WTC11 (cell line): ENCODE data around the gene CXCL8. TPM values are rescaled to one million over a fixed set of nuclear protein-coding genes. Genes with fewer than 3 reads are reported as not detected.

Experiments used
- ATAC-seq: fragments of 200-7000 bp; cut with Tn5 transposase; 2 replicates; pipeline ENCODE4 v1.10.0; 2021; ENCODE audit warnings: mild to moderate bottlenecking, moderate library complexity
- CTCF ChIA-PET: fragments of 300-600 bp; sonication (Branson Sonifier 250); formaldehyde crosslinking; loops from one replicate; lab custom pipeline; 2021; ENCODE audit warnings: antibody characterized with exemption; lab: Charles Lee
- POLR2A ChIA-PET: fragments of 350-600 bp; sonication (Branson Sonifier 250); formaldehyde crosslinking; loops from one replicate; lab custom pipeline; 2021; ENCODE audit warnings: antibody characterized with exemption; lab: Charles Lee
- DNase-seq: peaks from one replicate; pipeline ENCODE4 v3.0.0; 2021; ENCODE audit warnings: low spot score
- H3K27ac Mint-ChIP-seq: 2 replicates; pipeline ENCODE4 v1.8.0; 2021; ENCODE audit warnings: mixed read lengths
- H3K27me3 Mint-ChIP-seq: 2 replicates; pipeline ENCODE4 v1.8.0; 2021; ENCODE audit warnings: low read depth, mild to moderate bottlenecking, moderate library complexity, mixed read lengths
- H3K36me3 Mint-ChIP-seq: 2 replicates; pipeline ENCODE4 v1.8.0; 2021; ENCODE audit warnings: mixed read lengths
- H3K4me1 Mint-ChIP-seq: 2 replicates; pipeline ENCODE4 v1.8.0; 2022; ENCODE audit warnings: mixed read lengths
- H3K4me3 Mint-ChIP-seq: 2 replicates; pipeline ENCODE4 v1.8.0; 2021; ENCODE audit warnings: mild to moderate bottlenecking, moderate library complexity, mixed read lengths
- H3K9me3 Mint-ChIP-seq: 2 replicates; pipeline ENCODE4 v1.8.0; 2021; ENCODE audit warnings: mixed read lengths
- ARID4B ChIP-seq: sonication (generic); formaldehyde crosslinking; IDR thresholded peaks from 2 replicates; pipeline ENCODE4 v1.8.0; 2023; ENCODE audit warnings: missing genetic modification reagents, mild to moderate bottlenecking, borderline replicate concordance
- E2F1 ChIP-seq: sonication (generic); formaldehyde crosslinking; IDR thresholded peaks from 2 replicates; pipeline ENCODE4 v1.8.0; 2022; ENCODE audit warnings: mild to moderate bottlenecking, missing genetic modification reagents
- GRHL2 ChIP-seq: fragments of 250-450 bp; sonication (Bioruptor Pico); IDR thresholded peaks from 2 replicates; pipeline ENCODE4 v1.8.0; 2022; ENCODE audit warnings: mild to moderate bottlenecking, moderate library complexity; ENCODE audit not compliant: insufficient replicate concordance, severe bottlenecking
- IRF1 ChIP-seq: sonication (generic); formaldehyde crosslinking; IDR thresholded peaks from 2 replicates; pipeline ENCODE4 v1.8.0; 2023; ENCODE audit warnings: missing genetic modification reagents
- MAX ChIP-seq: sonication (generic); formaldehyde crosslinking; IDR thresholded peaks from 2 replicates; pipeline ENCODE4 v1.8.0; 2022; ENCODE audit warnings: mild to moderate bottlenecking, missing genetic modification reagents
- NFE2L1 ChIP-seq: sonication (generic); formaldehyde crosslinking; IDR thresholded peaks from 2 replicates; pipeline ENCODE4 v1.8.1; 2023; ENCODE audit warnings: missing genetic modification reagents
- OVOL2 ChIP-seq: fragments of 250-450 bp; sonication (Bioruptor Pico); IDR thresholded peaks from 2 replicates; pipeline ENCODE4 v1.9.0; 2021; ENCODE audit warnings: mild to moderate bottlenecking, borderline replicate concordance
- PRRX2 ChIP-seq: fragments of 250-450 bp; sonication (Bioruptor Pico); IDR thresholded peaks from 2 replicates; pipeline ENCODE4 v1.8.0; 2021; ENCODE audit warnings: mild to moderate bottlenecking
- SP1 ChIP-seq: sonication (generic); formaldehyde crosslinking; conservative IDR thresholded peaks from 2 replicates; pipeline ENCODE4 v1.8.1; 2022; ENCODE audit warnings: missing genetic modification reagents
- TCF7 ChIP-seq: sonication (generic); formaldehyde crosslinking; IDR thresholded peaks from 2 replicates; pipeline ENCODE4 v1.8.0; 2022; ENCODE audit warnings: mild to moderate bottlenecking, low read depth, missing genetic modification reagents, moderate library complexity
- TEAD4 ChIP-seq: sonication (generic); formaldehyde crosslinking; IDR thresholded peaks from 2 replicates; pipeline ENCODE4 v1.8.0; 2022; ENCODE audit warnings: mild to moderate bottlenecking, missing genetic modification reagents
- ZNF232 ChIP-seq: sonication (generic); formaldehyde crosslinking; IDR thresholded peaks from 2 replicates; pipeline ENCODE4 v1.8.0; 2022; ENCODE audit warnings: mild to moderate bottlenecking, missing genetic modification reagents
- ZNF425 ChIP-seq: fragments of 250-450 bp; sonication (Bioruptor Pico); conservative IDR thresholded peaks from 2 replicates; pipeline ENCODE4 v1.9.0; 2021; ENCODE audit warnings: mild to moderate bottlenecking
- total RNA-seq: library from RNA; stranded (reverse); gene quantifications from 3 replicates; pipeline ENCODE4 v1.2.3, GENCODE V29; 2021
- TF ChIP-seq, protein P1 (sequence below): sonication (generic); formaldehyde crosslinking; IDR thresholded peaks from 2 replicates; pipeline ENCODE4 v1.8.1; 2022; ENCODE audit warnings: missing genetic modification reagents, borderline replicate concordance
- TF ChIP-seq, protein P2 (sequence below): sonication (generic); formaldehyde crosslinking; conservative IDR thresholded peaks from 2 replicates; pipeline ENCODE4 v1.8.1; 2022; ENCODE audit warnings: mild to moderate bottlenecking, missing genetic modification reagents
- TF ChIP-seq, protein P3 (sequence below): fragments of 250-450 bp; sonication (Bioruptor Pico); IDR thresholded peaks from 2 replicates; pipeline ENCODE4 v1.9.0; 2021; ENCODE audit warnings: mild to moderate bottlenecking, borderline replicate concordance
- TF ChIP-seq, protein P4 (sequence below): sonication (generic); formaldehyde crosslinking; IDR thresholded peaks from 2 replicates; pipeline ENCODE4 v1.8.0; 2022; ENCODE audit warnings: mild to moderate bottlenecking, missing genetic modification reagents
- TF ChIP-seq, protein P5 (sequence below): fragments of 250-450 bp; sonication (Bioruptor Pico); IDR thresholded peaks from 2 replicates; pipeline ENCODE4 v1.9.0; 2021; ENCODE audit warnings: mild to moderate bottlenecking

CXCL8 gene
- total RNA-seq, 1 experiment from 2014 or later: not detected

GRCh38 chr4:73730867-73731266 is 9.5 kb upstream of the CXCL8 start:
- ChIA-PET CTCF (interaction anchor here (0.6 to 1.7 kb wide), 5 partner anchors 20 to 404 kb away, joined by 3 to 9 read pairs (median 5); no protein-coding TSS in a partner anchor), POLR2A (no interaction called here)
- no peaks in the 10 kb centered on the region for H3K36me3 Mint-ChIP-seq
- ATAC-seq: no peak
- H3K4me3 Mint-ChIP-seq: no peak overlapping the region
- H3K27ac Mint-ChIP-seq: no peak overlapping the region
- no peak for DNase-seq
- no peaks in the 10 kb centered on the region for H3K9me3 Mint-ChIP-seq
- peaks cover 14% of the 10 kb centered on the region for H3K4me1 Mint-ChIP-seq
- H3K27me3 Mint-ChIP-seq: no peaks in the 10 kb centered on the region; the same call in 1 of the 2 replicates
- TF ChIP-seq TCF7 (CRISPR knock-in tag) (no peak), NFE2L1 (CRISPR knock-in tag) (no peak), TEAD4 (CRISPR knock-in tag) (no peak), MAX (CRISPR knock-in tag) (no peak), IRF1 (CRISPR knock-in tag) (no peak), E2F1 (CRISPR knock-in tag) (no peak), ARID4B (no peak), OVOL2 (CRISPR knock-in tag) (no peak), PRRX2 (CRISPR knock-in tag) (no peak), ZNF425 (CRISPR knock-in tag) (no peak), ZNF232 (CRISPR knock-in tag) (no peak), SP1 (no peak), GRHL2 (CRISPR knock-in tag) (no peak)
- TF ChIP-seq, protein P1, sequence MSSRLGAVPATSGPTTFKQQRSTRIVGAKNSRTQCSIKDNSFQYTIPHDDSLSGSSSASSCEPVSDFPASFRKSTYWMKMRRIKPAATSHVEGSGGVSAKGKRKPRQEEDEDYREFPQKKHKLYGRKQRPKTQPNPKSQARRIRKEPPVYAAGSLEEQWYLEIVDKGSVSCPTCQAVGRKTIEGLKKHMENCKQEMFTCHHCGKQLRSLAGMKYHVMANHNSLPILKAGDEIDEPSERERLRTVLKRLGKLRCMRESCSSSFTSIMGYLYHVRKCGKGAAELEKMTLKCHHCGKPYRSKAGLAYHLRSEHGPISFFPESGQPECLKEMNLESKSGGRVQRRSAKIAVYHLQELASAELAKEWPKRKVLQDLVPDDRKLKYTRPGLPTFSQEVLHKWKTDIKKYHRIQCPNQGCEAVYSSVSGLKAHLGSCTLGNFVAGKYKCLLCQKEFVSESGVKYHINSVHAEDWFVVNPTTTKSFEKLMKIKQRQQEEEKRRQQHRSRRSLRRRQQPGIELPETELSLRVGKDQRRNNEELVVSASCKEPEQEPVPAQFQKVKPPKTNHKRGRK (CRISPR knock-in tag): no peak
- TF ChIP-seq, protein P2, sequence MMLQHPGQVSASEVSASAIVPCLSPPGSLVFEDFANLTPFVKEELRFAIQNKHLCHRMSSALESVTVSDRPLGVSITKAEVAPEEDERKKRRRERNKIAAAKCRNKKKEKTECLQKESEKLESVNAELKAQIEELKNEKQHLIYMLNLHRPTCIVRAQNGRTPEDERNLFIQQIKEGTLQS: no peak
- TF ChIP-seq, protein P3, sequence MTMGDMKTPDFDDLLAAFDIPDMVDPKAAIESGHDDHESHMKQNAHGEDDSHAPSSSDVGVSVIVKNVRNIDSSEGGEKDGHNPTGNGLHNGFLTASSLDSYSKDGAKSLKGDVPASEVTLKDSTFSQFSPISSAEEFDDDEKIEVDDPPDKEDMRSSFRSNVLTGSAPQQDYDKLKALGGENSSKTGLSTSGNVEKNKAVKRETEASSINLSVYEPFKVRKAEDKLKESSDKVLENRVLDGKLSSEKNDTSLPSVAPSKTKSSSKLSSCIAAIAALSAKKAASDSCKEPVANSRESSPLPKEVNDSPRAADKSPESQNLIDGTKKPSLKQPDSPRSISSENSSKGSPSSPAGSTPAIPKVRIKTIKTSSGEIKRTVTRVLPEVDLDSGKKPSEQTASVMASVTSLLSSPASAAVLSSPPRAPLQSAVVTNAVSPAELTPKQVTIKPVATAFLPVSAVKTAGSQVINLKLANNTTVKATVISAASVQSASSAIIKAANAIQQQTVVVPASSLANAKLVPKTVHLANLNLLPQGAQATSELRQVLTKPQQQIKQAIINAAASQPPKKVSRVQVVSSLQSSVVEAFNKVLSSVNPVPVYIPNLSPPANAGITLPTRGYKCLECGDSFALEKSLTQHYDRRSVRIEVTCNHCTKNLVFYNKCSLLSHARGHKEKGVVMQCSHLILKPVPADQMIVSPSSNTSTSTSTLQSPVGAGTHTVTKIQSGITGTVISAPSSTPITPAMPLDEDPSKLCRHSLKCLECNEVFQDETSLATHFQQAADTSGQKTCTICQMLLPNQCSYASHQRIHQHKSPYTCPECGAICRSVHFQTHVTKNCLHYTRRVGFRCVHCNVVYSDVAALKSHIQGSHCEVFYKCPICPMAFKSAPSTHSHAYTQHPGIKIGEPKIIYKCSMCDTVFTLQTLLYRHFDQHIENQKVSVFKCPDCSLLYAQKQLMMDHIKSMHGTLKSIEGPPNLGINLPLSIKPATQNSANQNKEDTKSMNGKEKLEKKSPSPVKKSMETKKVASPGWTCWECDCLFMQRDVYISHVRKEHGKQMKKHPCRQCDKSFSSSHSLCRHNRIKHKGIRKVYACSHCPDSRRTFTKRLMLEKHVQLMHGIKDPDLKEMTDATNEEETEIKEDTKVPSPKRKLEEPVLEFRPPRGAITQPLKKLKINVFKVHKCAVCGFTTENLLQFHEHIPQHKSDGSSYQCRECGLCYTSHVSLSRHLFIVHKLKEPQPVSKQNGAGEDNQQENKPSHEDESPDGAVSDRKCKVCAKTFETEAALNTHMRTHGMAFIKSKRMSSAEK (CRISPR knock-in tag): no peak
- TF ChIP-seq, protein P4, sequence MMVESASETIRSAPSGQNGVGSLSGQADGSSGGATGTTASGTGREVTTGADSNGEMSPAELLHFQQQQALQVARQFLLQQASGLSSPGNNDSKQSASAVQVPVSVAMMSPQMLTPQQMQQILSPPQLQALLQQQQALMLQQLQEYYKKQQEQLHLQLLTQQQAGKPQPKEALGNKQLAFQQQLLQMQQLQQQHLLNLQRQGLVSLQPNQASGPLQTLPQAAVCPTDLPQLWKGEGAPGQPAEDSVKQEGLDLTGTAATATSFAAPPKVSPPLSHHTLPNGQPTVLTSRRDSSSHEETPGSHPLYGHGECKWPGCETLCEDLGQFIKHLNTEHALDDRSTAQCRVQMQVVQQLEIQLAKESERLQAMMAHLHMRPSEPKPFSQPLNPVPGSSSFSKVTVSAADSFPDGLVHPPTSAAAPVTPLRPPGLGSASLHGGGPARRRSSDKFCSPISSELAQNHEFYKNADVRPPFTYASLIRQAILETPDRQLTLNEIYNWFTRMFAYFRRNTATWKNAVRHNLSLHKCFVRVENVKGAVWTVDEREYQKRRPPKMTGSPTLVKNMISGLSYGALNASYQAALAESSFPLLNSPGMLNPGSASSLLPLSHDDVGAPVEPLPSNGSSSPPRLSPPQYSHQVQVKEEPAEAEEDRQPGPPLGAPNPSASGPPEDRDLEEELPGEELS: no peak
- TF ChIP-seq, protein P5, sequence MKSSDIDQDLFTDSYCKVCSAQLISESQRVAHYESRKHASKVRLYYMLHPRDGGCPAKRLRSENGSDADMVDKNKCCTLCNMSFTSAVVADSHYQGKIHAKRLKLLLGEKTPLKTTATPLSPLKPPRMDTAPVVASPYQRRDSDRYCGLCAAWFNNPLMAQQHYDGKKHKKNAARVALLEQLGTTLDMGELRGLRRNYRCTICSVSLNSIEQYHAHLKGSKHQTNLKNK: no peak
